ENCODE measurements around the gene MTUS2.

DNA sequence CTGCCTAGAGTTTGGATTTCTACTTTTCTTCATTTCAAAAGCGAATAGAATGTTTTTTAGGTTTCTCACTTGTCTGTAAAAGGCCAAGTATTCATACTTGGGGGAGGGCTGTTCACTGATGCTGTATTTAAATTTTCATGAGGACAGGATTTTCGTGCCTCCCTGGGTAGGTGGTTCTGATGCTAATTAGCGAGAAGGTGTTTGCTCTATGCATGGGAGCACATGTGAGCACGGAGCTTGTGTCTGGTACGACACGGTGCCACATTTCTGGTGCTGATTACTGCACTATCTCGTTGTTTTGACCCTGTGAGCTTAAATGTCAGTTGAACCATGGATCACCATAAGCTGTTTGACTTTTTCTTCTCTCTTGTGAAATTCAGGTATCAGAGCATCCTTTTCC lies 45.8 kb downstream of the MTUS2 start:
- TF ChIP-seq, protein P1, sequence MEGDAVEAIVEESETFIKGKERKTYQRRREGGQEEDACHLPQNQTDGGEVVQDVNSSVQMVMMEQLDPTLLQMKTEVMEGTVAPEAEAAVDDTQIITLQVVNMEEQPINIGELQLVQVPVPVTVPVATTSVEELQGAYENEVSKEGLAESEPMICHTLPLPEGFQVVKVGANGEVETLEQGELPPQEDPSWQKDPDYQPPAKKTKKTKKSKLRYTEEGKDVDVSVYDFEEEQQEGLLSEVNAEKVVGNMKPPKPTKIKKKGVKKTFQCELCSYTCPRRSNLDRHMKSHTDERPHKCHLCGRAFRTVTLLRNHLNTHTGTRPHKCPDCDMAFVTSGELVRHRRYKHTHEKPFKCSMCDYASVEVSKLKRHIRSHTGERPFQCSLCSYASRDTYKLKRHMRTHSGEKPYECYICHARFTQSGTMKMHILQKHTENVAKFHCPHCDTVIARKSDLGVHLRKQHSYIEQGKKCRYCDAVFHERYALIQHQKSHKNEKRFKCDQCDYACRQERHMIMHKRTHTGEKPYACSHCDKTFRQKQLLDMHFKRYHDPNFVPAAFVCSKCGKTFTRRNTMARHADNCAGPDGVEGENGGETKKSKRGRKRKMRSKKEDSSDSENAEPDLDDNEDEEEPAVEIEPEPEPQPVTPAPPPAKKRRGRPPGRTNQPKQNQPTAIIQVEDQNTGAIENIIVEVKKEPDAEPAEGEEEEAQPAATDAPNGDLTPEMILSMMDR (IDR thresholded peaks at IDR 0.05; ENCODE audit: insufficient read depth, low read length, poor library complexity, severe bottlenecking) = no peak
- TF ChIP-seq EZH2phosphoT487 (conservative IDR thresholded peaks at IDR 0.05; ENCODE audit: low read length) = no peak

Measured in SU-DHL-6 (cell line).